NCI-H1417 treated with DMSO at 0.1 percent for 48 hours (cell line): ENCODE measurements around the gene CCT7.

Source experiments
- DNase-seq: peaks from one replicate; lab custom pipeline; 2025; lab: John Stamatoyannopoulos, UW

CCT7 gene

GRCh38 chr2:73227086-73227485 is 7.0 kb upstream of the CCT7 start:
- no peak for DNase-seq

- no peak for DNase-seq
Observed at GRCh38 chr2:73228631-73229030, 5.5 kb upstream of the CCT7 start.

DNA sequence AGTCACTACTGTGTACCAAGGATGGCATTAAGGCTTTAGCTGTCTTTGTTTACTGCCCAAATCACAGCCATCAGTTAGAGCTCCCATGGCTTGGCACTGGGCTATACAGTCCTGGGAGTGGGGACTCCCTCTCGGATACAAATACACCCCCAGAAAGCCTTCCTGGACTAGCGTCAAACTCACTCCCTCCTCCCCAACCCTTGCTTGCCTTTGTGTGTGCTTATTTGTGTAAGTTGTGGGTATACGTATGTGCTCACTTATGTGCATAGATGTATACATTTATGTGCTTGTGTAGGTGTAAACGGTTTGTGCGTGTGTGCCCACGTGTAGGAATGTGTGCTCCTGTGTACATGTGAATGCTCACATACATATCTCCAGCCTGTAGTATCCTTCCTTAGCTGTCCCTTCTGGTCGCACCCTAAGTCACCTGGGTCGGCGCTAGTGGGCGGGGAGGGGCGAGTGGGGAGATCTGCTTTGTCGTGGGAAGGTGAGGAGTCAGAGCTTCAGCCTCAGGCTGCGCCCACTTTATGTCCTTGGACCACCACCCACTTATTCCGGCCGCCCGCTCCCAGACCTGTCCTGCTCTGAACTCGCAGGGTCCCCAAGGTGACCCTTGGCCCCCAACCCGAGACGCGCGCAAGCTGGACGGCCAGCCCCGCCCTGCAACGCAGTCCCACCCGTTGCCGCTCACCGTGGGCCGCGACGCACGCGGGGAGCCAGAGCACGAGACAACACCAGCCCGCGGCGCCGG is 1.5 kb upstream of the CCT7 start:
- DNase-seq, result no peak

- DNase-seq, result peak; percentile 98
Observed at GRCh38 chr2:73233154-73233931, 765 bp upstream of the CCT7 start, which contains the start of gene PRADC1. PRADC1 (minus strand) TSS chr2:73233239; CDS start chr2:73233160, 79 bp downstream.

DNA sequence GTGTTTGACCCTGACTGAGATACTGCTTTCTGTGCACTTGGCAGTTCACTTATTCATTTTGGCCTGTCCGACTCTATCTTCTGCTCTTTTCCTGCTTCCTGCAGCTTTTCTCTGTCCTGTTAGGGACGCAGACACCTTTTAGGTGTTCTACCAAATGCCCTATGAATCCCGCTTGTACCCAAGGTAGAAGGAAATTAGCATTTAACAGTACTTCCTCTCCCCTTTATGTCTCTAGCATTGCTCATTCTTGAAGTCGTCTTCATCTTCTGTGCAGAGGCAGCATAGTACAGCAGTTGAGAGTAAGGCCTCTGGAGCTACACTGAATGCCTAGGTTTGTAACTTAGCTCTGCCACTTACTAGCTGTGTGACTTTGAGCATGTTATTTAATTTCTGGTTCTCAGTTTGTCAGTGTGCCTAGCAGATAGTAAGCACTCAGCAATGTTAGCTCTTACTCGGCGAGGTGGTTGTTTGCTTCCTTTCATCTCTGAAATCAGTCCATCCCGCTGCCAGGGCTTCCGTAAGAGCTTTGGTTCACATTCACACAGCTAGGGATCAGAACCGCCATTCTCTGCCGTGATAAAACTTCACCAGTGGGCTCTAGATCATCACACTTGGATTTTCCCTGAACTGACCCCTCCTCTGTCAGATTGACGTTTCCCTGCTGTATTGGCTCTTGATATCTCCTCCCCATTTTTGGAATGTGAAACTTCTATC is 1.4 kb downstream of the CCT7 start:
- no peak for DNase-seq

GRCh38 chr2:73237168-73237567 is 3.1 kb downstream of the CCT7 start:
- DNase-seq, result no peak

- no peak for DNase-seq
Observed at GRCh38 chr2:73238149-73238548, 4.0 kb downstream of the CCT7 start.

GRCh38 chr2:73238976-73239375 is 4.9 kb downstream of the CCT7 start:
- DNase-seq, result no peak

- no peak for DNase-seq
Observed at GRCh38 chr2:73239776-73240175, 5.7 kb downstream of the CCT7 start.

- no peak for DNase-seq
Observed at GRCh38 chr2:73243884-73244570, 9.9 kb downstream of the CCT7 start.

- DNase-seq, result no peak
Observed at GRCh38 chr2:73244580-73244979, 10.5 kb downstream of the CCT7 start.

GRCh38 chr2:73246850-73247249 is 12.7 kb downstream of the CCT7 start:
- DNase-seq, result no peak

DNA sequence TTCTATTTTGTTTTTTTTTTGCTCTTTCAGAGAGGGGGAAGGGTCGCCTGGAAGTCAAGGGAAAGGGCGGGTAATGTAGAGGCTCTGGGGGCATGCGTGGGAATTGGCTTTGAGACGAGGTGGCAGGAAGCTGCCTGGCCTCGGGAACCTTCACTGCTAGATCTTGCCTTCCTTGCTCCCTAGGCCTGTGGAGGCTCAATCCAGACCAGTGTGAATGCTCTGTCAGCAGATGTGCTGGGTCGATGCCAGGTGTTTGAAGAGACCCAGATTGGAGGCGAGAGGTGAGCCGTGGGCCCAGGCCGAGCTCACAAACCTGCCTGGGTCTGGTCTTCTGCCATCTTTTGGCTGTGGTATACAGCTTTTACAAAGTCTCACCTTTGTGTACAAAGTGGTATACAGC is 15.5 kb downstream of the CCT7 start:
- DNase-seq, result no peak

- no peak for DNase-seq
Observed at GRCh38 chr2:73250872-73251846, 17.1 kb downstream of the CCT7 start.

DNA sequence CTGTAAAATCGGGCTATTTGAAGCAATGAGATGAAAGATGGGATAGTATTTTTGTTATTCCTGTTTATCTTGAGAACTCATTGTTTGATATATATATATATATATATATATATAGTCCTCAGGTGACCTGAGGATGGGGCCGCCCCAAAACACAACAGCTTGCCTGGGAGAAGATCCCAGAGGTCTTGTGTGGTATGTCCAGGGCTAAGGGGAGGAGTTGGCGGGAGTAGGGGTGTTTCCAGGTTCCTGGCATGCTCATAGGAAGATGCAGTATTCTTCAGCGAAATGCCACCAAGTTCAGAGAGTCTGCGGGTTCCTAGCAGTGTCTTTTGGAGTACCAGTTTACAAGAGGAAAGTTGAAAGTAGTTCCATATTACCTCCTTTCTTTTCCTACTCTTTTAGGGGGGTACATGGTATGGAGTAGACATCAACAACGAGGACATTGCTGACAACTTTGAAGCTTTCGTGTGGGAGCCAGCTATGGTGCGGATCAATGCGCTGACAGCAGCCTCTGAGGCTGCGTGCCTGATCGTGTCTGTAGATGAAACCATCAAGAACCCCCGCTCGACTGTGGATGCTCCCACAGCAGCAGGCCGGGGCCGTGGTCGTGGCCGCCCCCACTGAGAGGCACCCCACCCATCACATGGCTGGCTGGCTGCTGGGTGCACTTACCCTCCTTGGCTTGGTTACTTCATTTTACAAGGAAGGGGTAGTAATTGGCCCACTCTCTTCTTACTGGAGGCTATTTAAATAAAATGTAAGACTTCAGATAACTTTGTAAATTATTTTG is 18.3 kb downstream of the CCT7 start:
- no peak for DNase-seq

- no peak for DNase-seq
Observed at GRCh38 chr2:73253400-73253799, 19.3 kb downstream of the CCT7 start.

GRCh38 chr2:73253901-73254300 is 19.8 kb downstream of the CCT7 start:
- DNase-seq, result no peak

- no peak for DNase-seq
Observed at GRCh38 chr2:73254343-73255006, 20.4 kb downstream of the CCT7 start.

- no peak for DNase-seq
Observed at GRCh38 chr2:73255007-73255644, 21.0 kb downstream of the CCT7 start.
